ENCODE results near the gene GABARAP.

GRCh38 chr17:7281074-7281952 is 39.1 kb upstream of the GABARAP start, which contains the start of gene SLC2A4:
- TF ChIP-seq CTCF (IDR thresholded peaks at IDR 0.05; ENCODE audit: low read depth, low read length, poor library complexity, severe bottlenecking): no peak
- no peak for TF ChIP-seq EZH2phosphoT487 (IDR thresholded peaks at IDR 0.05; ENCODE audit: borderline replicate concordance, low read length)

All from DOHH2 (cell line).